Fibroblast of lung (primary cell): ENCODE data around the gene FMNL2. TPM values are rescaled to one million over a fixed set of nuclear protein-coding genes. Genes with fewer than 3 reads are reported as not detected.

Experiments
- DNase-seq, 2 donors: peaks; one replicate each; pipeline versions ENCODE4 v3.0.0 to v3.0.0-alpha.2; 2010; ENCODE audit warnings: low read depth in 2 of 2
- H2AFZ ChIP-seq: 2 replicates; pipeline ENCODE4 v1.5.1; 2012; ENCODE audit warnings: low read length, control low read depth, inconsistent platforms
- H3K27ac ChIP-seq: 2 replicates; pipeline ENCODE4 v1.5.1; 2011; ENCODE audit warnings: low read length, control low read depth; ENCODE audit not compliant: insufficient read depth
- H3K27me3 ChIP-seq: 2 replicates; pipeline ENCODE4 v1.5.1; 2011; ENCODE audit warnings: mild to moderate bottlenecking, low read length; ENCODE audit not compliant: control insufficient read depth, insufficient read depth
- H3K36me3 ChIP-seq: 2 replicates; pipeline ENCODE4 v1.5.1; 2011; ENCODE audit warnings: low read length; ENCODE audit not compliant: control insufficient read depth, insufficient read depth
- H3K4me1 ChIP-seq: 2 replicates; pipeline ENCODE4 v1.5.1; 2011; ENCODE audit warnings: low read length; ENCODE audit not compliant: control insufficient read depth, insufficient read depth; ENCODE audit errors: extremely low read depth
- H3K4me2 ChIP-seq: 2 replicates; pipeline ENCODE4 v1.5.1; 2011; ENCODE audit warnings: low read length, control low read depth; ENCODE audit not compliant: insufficient read depth; ENCODE audit errors: extremely low read depth
- H3K4me3 ChIP-seq, 4 experiments: fragments of 200-600 bp in 1 of 4; sonication (generic) in 1 of 4; replicated peaks in 1 of 4; 2 replicates each; pipeline ENCODE4 v1.5.1; 2011 to 2016; ENCODE audit warnings: low read length in 4 of 4, low read depth in 3 of 4, mild to moderate bottlenecking in 3 of 4, control low read depth in 2 of 4, inconsistent platforms in 1 of 4, mixed read lengths in 1 of 4; ENCODE audit not compliant: insufficient read depth in 1 of 4; ENCODE audit errors: control extremely low read depth in 1 of 4
- H3K79me2 ChIP-seq: 2 replicates; pipeline ENCODE4 v1.5.1; 2012; ENCODE audit warnings: mild to moderate bottlenecking, low read length, inconsistent platforms; ENCODE audit not compliant: control insufficient read depth, insufficient read depth
- H3K9ac ChIP-seq: 2 replicates; pipeline ENCODE4 v1.5.1; 2011; ENCODE audit warnings: mild to moderate bottlenecking, low read length, control low read depth; ENCODE audit not compliant: insufficient read depth
- H3K9me3 ChIP-seq: 2 replicates; pipeline ENCODE4 v1.5.1; 2012; ENCODE audit warnings: low read depth, low read length; ENCODE audit not compliant: control insufficient read depth, insufficient read depth
- H4K20me1 ChIP-seq: 2 replicates; pipeline ENCODE4 v1.5.1; 2011; ENCODE audit warnings: low read length; ENCODE audit not compliant: control insufficient read depth, insufficient read depth; ENCODE audit errors: extremely low read depth
- CTCF ChIP-seq, 2 donors: IDR thresholded peaks in 1 of 2; conservative IDR thresholded peaks in 1 of 2; 1 replicate in 1 of 2; 2 replicates in 1 of 2; pipeline ENCODE4 v1.5.1; 2011 to 2012; ENCODE audit warnings: low read length in 2 of 2, control low read depth in 1 of 2, inconsistent platforms in 1 of 2, low read depth in 1 of 2, mild to moderate bottlenecking in 1 of 2
- EZH2 ChIP-seq: IDR thresholded peaks from 2 replicates; pipeline ENCODE4 v1.5.1; 2012; ENCODE audit warnings: low read length, control low read depth, mild to moderate bottlenecking; ENCODE audit errors: missing control alignments
- polyA plus RNA-seq, 2 donors: library from polyadenylated mRNA; depleted of rRNA in 1 of 2; stranded (reverse) in 1 of 2; unstranded in 1 of 2; fragments of >200 nt; gene quantifications; 2 replicates each; pipeline ENCODE4 v1.2.1, GENCODE V29; 2011 to 2012; ENCODE audit warnings: missing spikeins in 1 of 2
- total RNA-seq: library from RNA; depleted of rRNA; stranded (reverse); fragments of >200 nt; gene quantifications from 2 replicates; pipeline ENCODE4 v1.2.1, GENCODE V29; 2014

The FMNL2 gene
- total and polyA plus RNA-seq, 2 donors (not counting 1 experiment from before 2014, with no cell fraction given) = 12.0 to 30.2 TPM

GRCh38 chr2:152480821-152481399, 145.9 kb downstream of the FMNL2 start:
- TF ChIP-seq CTCF (conservative IDR thresholded peaks at IDR 0.05 in 1 of 2, IDR thresholded peaks at IDR 0.05 in 1 of 2; ENCODE audit: low read depth in 1 of 2, low read length in 2 of 2) (no peak), EZH2 (no peak)
- Histone ChIP-seq H4K20me1 (no peaks in the 10 kb centered on the region), H3K79me2 (no peaks in the 10 kb centered on the region), H3K4me1 (no peaks in the 10 kb centered on the region), H3K27me3 (no peaks in the 10 kb centered on the region), H3K9ac (no peak overlapping the region), H3K36me3 (no peaks in the 10 kb centered on the region), H3K4me2 (no peak overlapping the region), H3K9me3 (no peaks in the 10 kb centered on the region), H3K27ac (no peak overlapping the region), H2AFZ (no peak overlapping the region), H3K4me3 (no peak overlapping the region)
- no peak for DNase-seq

GRCh38 chr2:152481881-152482583, 147.1 kb downstream of the FMNL2 start:
- H3K79me2 ChIP-seq = no peaks in the 10 kb centered on the region
- no peak for TF ChIP-seq EZH2
- no peak for TF ChIP-seq CTCF (conservative IDR thresholded peaks at IDR 0.05 in 1 of 2, IDR thresholded peaks at IDR 0.05 in 1 of 2; ENCODE audit: low read depth in 1 of 2, low read length in 2 of 2)

GRCh38 chr2:152483276-152484063, 148.5 kb downstream of the FMNL2 start:
- Histone ChIP-seq H4K20me1 (no peaks in the 10 kb centered on the region), H3K27ac (no peak overlapping the region), H3K9ac (no peak overlapping the region), H2AFZ (no peak overlapping the region), H3K79me2 (no peaks in the 10 kb centered on the region), H3K4me1 (no peaks in the 10 kb centered on the region), H3K27me3 (no peaks in the 10 kb centered on the region), H3K9me3 (no peaks in the 10 kb centered on the region), H3K4me3 (no peak overlapping the region), H3K4me2 (no peak overlapping the region), H3K36me3 (no peaks in the 10 kb centered on the region)
- no peak for DNase-seq
- no peak for TF ChIP-seq EZH2
- TF ChIP-seq CTCF (conservative IDR thresholded peaks at IDR 0.05 in 1 of 2, IDR thresholded peaks at IDR 0.05 in 1 of 2; ENCODE audit: low read depth in 1 of 2, low read length in 2 of 2) = no peak

More at GRCh38 chr2:152481881-152482583, 147.1 kb downstream of the FMNL2 start:
- Histone ChIP-seq H3K9ac (no peak overlapping the region), H3K36me3 (no peaks in the 10 kb centered on the region), H3K27me3 (no peaks in the 10 kb centered on the region), H3K4me2 (no peak overlapping the region), H3K27ac (no peak overlapping the region), H3K9me3 (no peaks in the 10 kb centered on the region), H3K4me3 (no peak overlapping the region), H4K20me1 (no peaks in the 10 kb centered on the region), H3K4me1 (no peaks in the 10 kb centered on the region), H2AFZ (no peak overlapping the region)
- no peak for DNase-seq
